Endothelial cell of umbilical vein (primary cell): Measurements from ENCODE around the gene SLC9B2. TPM values are rescaled to one million over a fixed set of nuclear protein-coding genes. Genes with fewer than 3 reads are reported as not detected.

Experiments used
- BruUV-seq: library from RNA; stranded (reverse); fragments of 400-500 nt; replicated peaks from 2 replicates; lab custom pipeline; 2021; lab: Mats Ljungman, UMichigan
- CTCF ChIA-PET: fragments of 300-600, 350-600 bp; sonication (Branson Sonifier 250); formaldehyde crosslinking; loops from one replicate; lab custom pipeline; 2021; ENCODE audit warnings: antibody characterized with exemption, inconsistent platforms; lab: Charles Lee
- POLR2A ChIA-PET: fragments of 300-600, 350-600 bp; sonication (Branson Sonifier 250); formaldehyde crosslinking; loops from one replicate; lab custom pipeline; 2021; ENCODE audit warnings: antibody characterized with exemption, inconsistent platforms; lab: Charles Lee
- DNase-seq: peaks from one replicate; pipeline ENCODE4 v3.0.0-alpha.2; 2011; ENCODE audit warnings: low read depth, low spot score
- FAIRE-seq: peaks from 2 replicates; lab custom pipeline; 2011; peaks lifted over from hg19 to GRCh38; lab: Jason Lieb, UNC
- H2AFZ ChIP-seq: 2 replicates; pipeline ENCODE4 v1.6.0; 2012; ENCODE audit warnings: low read depth, low read length, control low read depth, inconsistent platforms
- H3K27ac ChIP-seq: 2 replicates; pipeline ENCODE4 v1.5.1; 2011; ENCODE audit warnings: low read depth, mild to moderate bottlenecking, control low read depth, low read length, moderate library complexity; ENCODE audit not compliant: insufficient read depth
- H3K27me3 ChIP-seq, 2 experiments: 2 replicates each; pipeline versions ENCODE4 v1.6.0 to v1.6.1; 2011; ENCODE audit warnings: low read length in 2 of 2, mixed read lengths in 1 of 2; ENCODE audit not compliant: control insufficient read depth in 2 of 2, insufficient read depth in 2 of 2
- H3K36me3 ChIP-seq, 2 experiments: 2 replicates in 1 of 2; 3 replicates in 1 of 2; pipeline ENCODE4 v1.5.1; 2011; ENCODE audit warnings: low read length in 2 of 2, mild to moderate bottlenecking in 1 of 2, moderate library complexity in 1 of 2; ENCODE audit not compliant: control insufficient read depth in 2 of 2, insufficient read depth in 2 of 2; ENCODE audit errors: extremely low read depth in 1 of 2
- H3K4me1 ChIP-seq: 3 replicates; pipeline ENCODE4 v1.5.1; 2011; ENCODE audit warnings: mild to moderate bottlenecking, low read length; ENCODE audit not compliant: control insufficient read depth, insufficient read depth; ENCODE audit errors: extremely low read depth
- H3K4me2 ChIP-seq: 2 replicates; pipeline ENCODE4 v1.6.1; 2011; ENCODE audit warnings: low read length, control low read depth, mixed read lengths; ENCODE audit not compliant: insufficient read depth
- H3K4me3 ChIP-seq, 3 experiments: fragments of 200-600 bp in 1 of 3; sonication (generic), shearing (Covaris generic) in 1 of 3; replicated peaks in 1 of 3; 2 replicates each; pipeline ENCODE4 v1.5.1; 2011 to 2016; ENCODE audit warnings: control low read depth in 3 of 3, low read length in 3 of 3, mild to moderate bottlenecking in 2 of 3, inconsistent platforms in 1 of 3, low read depth in 1 of 3, moderate library complexity in 1 of 3; ENCODE audit not compliant: insufficient read depth in 1 of 3
- H3K79me2 ChIP-seq: 2 replicates; pipeline ENCODE4 v1.6.0; 2012; ENCODE audit warnings: low read length, inconsistent platforms; ENCODE audit not compliant: control insufficient read depth, insufficient read depth
- H3K9ac ChIP-seq: replicated peaks from 2 replicates; pipeline ENCODE3; 2011; ENCODE audit warnings: low read length, control low read depth; ENCODE audit not compliant: insufficient read depth; ENCODE audit errors: extremely low read depth
- H3K9me1 ChIP-seq: replicated peaks from 3 replicates; pipeline ENCODE4 v1.6.0; 2011; ENCODE audit warnings: mild to moderate bottlenecking, low read length; ENCODE audit not compliant: control insufficient read depth, insufficient read depth; ENCODE audit errors: extremely low read depth
- H3K9me3 ChIP-seq: replicated peaks from 2 replicates; pipeline ENCODE4 v1.5.1; 2012; ENCODE audit warnings: low read length, inconsistent platforms; ENCODE audit not compliant: control insufficient read depth, insufficient read depth
- H4K20me1 ChIP-seq: replicated peaks from 2 replicates; pipeline ENCODE3; 2011; ENCODE audit warnings: mild to moderate bottlenecking, low read length; ENCODE audit not compliant: control insufficient read depth, insufficient read depth; ENCODE audit errors: extremely low read depth
- CTCF ChIP-seq, 2 donors: IDR thresholded peaks; 1 replicate in 1 of 2; 2 replicates in 1 of 2; pipeline ENCODE4 v1.5.1; 2011; ENCODE audit warnings: low read length in 2 of 2, mild to moderate bottlenecking in 2 of 2, moderate library complexity in 2 of 2, control low read depth in 1 of 2, inconsistent platforms in 1 of 2, low read depth in 1 of 2; ENCODE audit not compliant: insufficient read depth in 1 of 2; ENCODE audit errors: extremely low read depth in 1 of 2
- EZH2 ChIP-seq: IDR thresholded peaks from 2 replicates; pipeline ENCODE4 v1.6.1; 2012; ENCODE audit warnings: borderline replicate concordance, low read depth, mild to moderate bottlenecking, moderate library complexity, low read length, inconsistent platforms; ENCODE audit not compliant: severe bottlenecking
- FOS ChIP-seq: IDR thresholded peaks from 2 replicates; pipeline ENCODE4 v1.6.1; 2011; ENCODE audit warnings: mild to moderate bottlenecking, low read length, moderate library complexity, borderline replicate concordance; ENCODE audit not compliant: insufficient read depth
- GATA2 ChIP-seq: IDR thresholded peaks from 2 replicates; pipeline ENCODE4 v1.7.0; 2011; ENCODE audit warnings: low read depth, mild to moderate bottlenecking, moderate library complexity, mixed read lengths, low read length; ENCODE audit not compliant: insufficient read length, insufficient read depth
- JUN ChIP-seq: IDR thresholded peaks from 2 replicates; pipeline ENCODE4 v1.6.1; 2011; ENCODE audit warnings: borderline replicate concordance, low read depth; ENCODE audit not compliant: insufficient read length, insufficient read depth
- MYC ChIP-seq: IDR thresholded peaks from one replicate; pipeline ENCODE4 v1.6.1; 2011; ENCODE audit warnings: mild to moderate bottlenecking, low read depth, low read length
- POLR2A ChIP-seq: IDR thresholded peaks from 2 replicates; pipeline ENCODE4 v1.6.1; 2012; ENCODE audit warnings: low read depth, mild to moderate bottlenecking, control low read depth, low read length
- POLR2AphosphoS5 ChIP-seq: IDR thresholded peaks from 2 replicates; pipeline ENCODE4 v1.6.1; 2012; ENCODE audit warnings: low read depth, mild to moderate bottlenecking, control low read depth, low read length, moderate library complexity; ENCODE audit not compliant: insufficient read depth
- dilution Hi-C: fragments of 300-500 bp; cut with MboI; formaldehyde crosslinking; loops from one replicate; pipeline ENCODE4 v1.15.0; 2019; ENCODE audit warnings: low sequenced_read_pairs; ENCODE audit not compliant: extremely low pct_ligation_motif_present
- intact Hi-C: fragments of 100-400 bp; cut with micrococcal nuclease; formaldehyde crosslinking; loops from one replicate; pipeline ENCODE4 v1.10.0; 2022
- polyA plus RNA-seq, 4 experiments: library from polyadenylated mRNA; depleted of rRNA in 3 of 4; stranded (reverse) in 3 of 4; unstranded in 1 of 4; fragments of >200 nt; gene quantifications; 2 replicates each; pipeline versions ENCODE4 v1.2.1 to v1.2.3, GENCODE V29; 2011 to 2012; ENCODE audit warnings: missing spikeins in 1 of 4
- total RNA-seq: library from RNA; stranded (reverse); gene quantifications from 2 replicates; pipeline ENCODE4 v1.2.3, GENCODE V29; 2021
- TF ChIP-seq, protein P1 (sequence below): IDR thresholded peaks from 2 replicates; pipeline ENCODE4 v1.6.1; 2011; ENCODE audit not compliant: insufficient read depth, insufficient read length

SLC9B2 gene
- total and polyA plus RNA-seq, 2 donors (not counting 3 experiments of a cell fraction or from before 2014, with no cell fraction given) = 9.6 to 23.5 TPM

GRCh38 chr4:103123114-103123513, 46.6 kb upstream of the SLC9B2 start:
- BruUV-seq = no TSS peak
- H3K9ac ChIP-seq = no peak overlapping the region

More at GRCh38 chr4:103123114-103123513, 46.6 kb upstream of the SLC9B2 start:
- Histone ChIP-seq H3K27ac (no peak overlapping the region), H3K9me3 (no peaks in the 10 kb centered on the region), H3K79me2 (peaks cover 3% of the 10 kb centered on the region), H4K20me1 (no peaks in the 10 kb centered on the region), H3K4me1 (no peaks in the 10 kb centered on the region), H2AFZ (no peak overlapping the region), H3K36me3 (peaks cover 0 to 11% of the 10 kb centered on the region in 2 experiments), H3K27me3 (no peaks in the 10 kb centered on the region), H3K4me2 (no peak overlapping the region), H3K4me3 (no peak overlapping the region), H3K9me1 (peaks cover 2% of the 10 kb centered on the region)
- FAIRE-seq (no peak), DNase-seq (no peak)
- ChIA-PET POLR2A (no interaction called here), CTCF (no interaction called here)
- no peak for TF ChIP-seq MYC
- TF ChIP-seq, protein P1, sequence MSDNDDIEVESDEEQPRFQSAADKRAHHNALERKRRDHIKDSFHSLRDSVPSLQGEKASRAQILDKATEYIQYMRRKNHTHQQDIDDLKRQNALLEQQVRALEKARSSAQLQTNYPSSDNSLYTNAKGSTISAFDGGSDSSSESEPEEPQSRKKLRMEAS = no peak
- no peak for TF ChIP-seq EZH2
- no peak for TF ChIP-seq POLR2A
- no peak for TF ChIP-seq FOS
- no peak for TF ChIP-seq CTCF (IDR thresholded peaks at IDR 0.05; ENCODE audit: extremely low read depth in 1 of 2, insufficient read depth in 1 of 2, low read depth in 1 of 2, low read length in 2 of 2)
- TF ChIP-seq JUN = no peak
- no peak for TF ChIP-seq GATA2
- TF ChIP-seq POLR2AphosphoS5 = no peak
- dilution Hi-C loops = no loop called here
- intact Hi-C loops = no loop called here
